IMR-90 (cell line): ENCODE measurements around the gene GRM8.
A peak's percentile ranks its signal among the peaks of the same experiment; 100 is the strongest.

ENCODE experiments used
- BHLHE40 ChIP-seq: fragments of 150-350 bp; IDR thresholded peaks from 2 replicates; pipeline ENCODE4 v1.6.1; 2016; ENCODE audit warnings: mild to moderate bottlenecking, low read depth, low read length
- CEBPB ChIP-seq: IDR thresholded peaks from 2 replicates; pipeline ENCODE4 v1.6.1; 2012; ENCODE audit warnings: low read depth, low read length, improper control_type of control experiment
- CHD1 ChIP-seq: IDR thresholded peaks from 2 replicates; pipeline ENCODE4 v1.6.1; 2012; ENCODE audit warnings: low read depth, low read length, improper control_type of control experiment
- MAFK ChIP-seq: IDR thresholded peaks from 2 replicates; pipeline ENCODE4 v1.6.1; 2012; ENCODE audit warnings: low read depth, low read length, improper control_type of control experiment
- MAZ ChIP-seq: IDR thresholded peaks from 2 replicates; pipeline ENCODE4 v1.6.1; 2012; ENCODE audit warnings: low read depth, mild to moderate bottlenecking, low read length, improper control_type of control experiment, moderate library complexity, borderline replicate concordance
- MXI1 ChIP-seq: IDR thresholded peaks from 2 replicates; pipeline ENCODE4 v1.6.1; 2012; ENCODE audit warnings: low read depth, mild to moderate bottlenecking, low read length, moderate library complexity, borderline replicate concordance
- NFE2L2 ChIP-seq: fragments of 150-350 bp; IDR thresholded peaks from 2 replicates; pipeline ENCODE4 v1.6.1; 2016; ENCODE audit warnings: low read depth, mild to moderate bottlenecking, low read length
- POLR2A ChIP-seq: IDR thresholded peaks from 2 replicates; pipeline ENCODE4 v1.6.1; 2012; ENCODE audit warnings: mild to moderate bottlenecking, low read depth, low read length
- RAD21 ChIP-seq: IDR thresholded peaks from 2 replicates; pipeline ENCODE4 v1.6.1; 2012; ENCODE audit warnings: low read length, improper control_type of control experiment
- TF ChIP-seq, protein P1 (sequence below): conservative IDR thresholded peaks from 2 replicates; pipeline ENCODE4 v1.5.1; 2012; ENCODE audit warnings: mild to moderate bottlenecking, low read depth, low read length, improper control_type of control experiment
- TF ChIP-seq, protein P2 (sequence below): fragments of 150-350 bp; IDR thresholded peaks from 2 replicates; pipeline ENCODE4 v1.6.1; 2017; ENCODE audit warnings: mild to moderate bottlenecking, antibody characterized with exemption, low read length, low read depth

DNA sequence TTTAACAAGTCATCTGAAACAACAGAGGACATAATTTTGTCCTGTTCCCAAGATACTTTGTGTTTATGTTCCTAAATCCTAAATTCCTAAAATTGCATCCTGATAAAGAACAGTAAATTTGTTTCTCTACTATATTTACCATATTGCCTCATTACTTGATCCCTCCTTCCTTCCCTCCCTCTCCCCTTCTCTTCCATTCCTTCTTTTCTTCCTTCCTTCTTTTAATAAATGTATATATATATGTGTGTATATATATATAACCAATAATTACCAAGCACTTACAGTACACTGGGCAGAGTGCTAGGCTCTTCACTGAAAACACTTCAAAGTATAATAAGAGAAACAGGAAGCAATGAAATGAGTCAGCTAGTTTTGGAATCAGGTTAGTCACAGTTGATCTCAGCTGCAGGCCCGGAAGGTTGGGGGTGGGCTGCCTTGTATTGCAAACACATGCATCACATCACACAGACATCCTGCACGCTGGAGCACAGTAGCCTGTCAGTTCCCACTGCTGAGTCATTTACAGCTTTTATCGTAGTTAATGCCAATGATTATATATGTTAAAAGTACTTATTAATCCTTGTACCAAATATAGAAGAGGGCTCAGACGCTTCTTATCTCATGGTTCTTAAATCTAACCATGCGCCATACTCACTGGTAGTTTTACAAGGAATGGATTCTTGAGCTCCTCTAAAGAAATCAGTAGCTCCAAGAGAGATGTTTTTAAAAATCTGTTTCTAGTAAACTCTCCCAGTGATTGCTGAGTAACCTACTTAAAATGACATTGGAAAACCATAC is 551.7 kb downstream of the GRM8 start:
- TF ChIP-seq NFE2L2 = peak; percentile 73
- TF ChIP-seq, protein P1, sequence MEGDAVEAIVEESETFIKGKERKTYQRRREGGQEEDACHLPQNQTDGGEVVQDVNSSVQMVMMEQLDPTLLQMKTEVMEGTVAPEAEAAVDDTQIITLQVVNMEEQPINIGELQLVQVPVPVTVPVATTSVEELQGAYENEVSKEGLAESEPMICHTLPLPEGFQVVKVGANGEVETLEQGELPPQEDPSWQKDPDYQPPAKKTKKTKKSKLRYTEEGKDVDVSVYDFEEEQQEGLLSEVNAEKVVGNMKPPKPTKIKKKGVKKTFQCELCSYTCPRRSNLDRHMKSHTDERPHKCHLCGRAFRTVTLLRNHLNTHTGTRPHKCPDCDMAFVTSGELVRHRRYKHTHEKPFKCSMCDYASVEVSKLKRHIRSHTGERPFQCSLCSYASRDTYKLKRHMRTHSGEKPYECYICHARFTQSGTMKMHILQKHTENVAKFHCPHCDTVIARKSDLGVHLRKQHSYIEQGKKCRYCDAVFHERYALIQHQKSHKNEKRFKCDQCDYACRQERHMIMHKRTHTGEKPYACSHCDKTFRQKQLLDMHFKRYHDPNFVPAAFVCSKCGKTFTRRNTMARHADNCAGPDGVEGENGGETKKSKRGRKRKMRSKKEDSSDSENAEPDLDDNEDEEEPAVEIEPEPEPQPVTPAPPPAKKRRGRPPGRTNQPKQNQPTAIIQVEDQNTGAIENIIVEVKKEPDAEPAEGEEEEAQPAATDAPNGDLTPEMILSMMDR = no peak
- TF ChIP-seq CEBPB = peak; percentile 70
- TF ChIP-seq RAD21 = no peak
- TF ChIP-seq POLR2A = no peak
- TF ChIP-seq, protein P2, sequence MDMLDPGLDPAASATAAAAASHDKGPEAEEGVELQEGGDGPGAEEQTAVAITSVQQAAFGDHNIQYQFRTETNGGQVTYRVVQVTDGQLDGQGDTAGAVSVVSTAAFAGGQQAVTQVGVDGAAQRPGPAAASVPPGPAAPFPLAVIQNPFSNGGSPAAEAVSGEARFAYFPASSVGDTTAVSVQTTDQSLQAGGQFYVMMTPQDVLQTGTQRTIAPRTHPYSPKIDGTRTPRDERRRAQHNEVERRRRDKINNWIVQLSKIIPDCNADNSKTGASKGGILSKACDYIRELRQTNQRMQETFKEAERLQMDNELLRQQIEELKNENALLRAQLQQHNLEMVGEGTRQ = no peak
- TF ChIP-seq MAFK = peak; percentile 61
- no peak for TF ChIP-seq MAZ
- TF ChIP-seq MXI1 = 0 out of 2 replicates have a peak, but pooled peaks have one; percentile 51
- TF ChIP-seq BHLHE40 = peak; percentile 93
- TF ChIP-seq CHD1 = no peak
